HepG2 (cell line): ENCODE data around the gene ADPRS. TPM values are rescaled to one million over a fixed set of nuclear protein-coding genes. Genes with fewer than 3 reads are reported as not detected.

ENCODE experiments used
- ATAC-seq: fragments of 200-7000 bp; cut with Tn5 transposase; 3 replicates; pipeline ENCODE4 v1.9.1; 2020; ENCODE audit warnings: mild to moderate bottlenecking, moderate library complexity
- BruUV-seq: library from RNA; stranded (reverse); fragments of 400-500 nt; replicated peaks from 2 replicates; lab custom pipeline; 2021; lab: Mats Ljungman, UMichigan
- CTCF ChIA-PET: fragments of 300-600 bp; formaldehyde crosslinking; extraction: SDS; loops from one replicate; lab custom pipeline; 2021; ENCODE audit warnings: low total read pairs, inconsistent platforms, low intra/inter-chr PET ratio; lab: Yijun Ruan, JAX
- POLR2A ChIA-PET: fragments of 350-600 bp; sonication (Branson Sonifier 250); formaldehyde crosslinking; loops from one replicate; lab custom pipeline; 2020; ENCODE audit warnings: antibody characterized with exemption, inconsistent platforms; lab: Yijun Ruan, JAX
- DNase-seq: peaks from one replicate; pipeline ENCODE4 v3.0.0-alpha.2; 2015; ENCODE audit warnings: low spot score
- FAIRE-seq: peaks from 3 replicates; lab custom pipeline; 2011; peaks lifted over from hg19 to GRCh38; lab: Jason Lieb, UNC
- H2AFZ ChIP-seq: one replicate; pipeline ENCODE4 v1.6.1; 2011; ENCODE audit warnings: low read length, inconsistent platforms
- H3K27ac ChIP-seq: fragments of 300-600 bp; 3 replicates; pipeline ENCODE4 v1.8.0; 2011; ENCODE audit warnings: mixed run types, mild to moderate bottlenecking, mixed read lengths, low read length, inconsistent platforms; ENCODE audit not compliant: insufficient read depth; ENCODE audit errors: extremely low read length
- H3K27me3 ChIP-seq, 2 experiments: fragments of 200-600 bp in 1 of 2; 2 replicates in 1 of 2; 3 replicates in 1 of 2; pipeline versions ENCODE4 v1.6.0 to v1.8.0; 2011; ENCODE audit warnings: low read length in 2 of 2, mild to moderate bottlenecking in 2 of 2, moderate library complexity in 2 of 2, inconsistent platforms in 1 of 2; ENCODE audit not compliant: insufficient read depth in 2 of 2, control insufficient read depth in 1 of 2
- H3K36me3 ChIP-seq, 2 experiments: fragments of 200-600 bp in 1 of 2; replicated peaks in 1 of 2; 2 replicates in 1 of 2; 3 replicates in 1 of 2; pipeline versions ENCODE4 v1.5.1 to v1.8.0; 2011; ENCODE audit warnings: low read length in 2 of 2, inconsistent platforms in 1 of 2; ENCODE audit not compliant: insufficient read depth in 2 of 2, control insufficient read depth in 1 of 2
- H3K4me1 ChIP-seq: 2 replicates; pipeline ENCODE4 v1.5.1; 2012; ENCODE audit warnings: low read length, inconsistent platforms; ENCODE audit not compliant: insufficient read depth
- H3K4me2 ChIP-seq: 2 replicates; pipeline ENCODE4 v1.6.0; 2011; ENCODE audit warnings: low read depth, low read length, inconsistent platforms
- H3K4me3 ChIP-seq, 3 experiments: fragments of 200-600 bp in 1 of 3; sonication (generic), shearing (Covaris generic) in 1 of 3; replicated peaks in 1 of 3; 2 replicates each; pipeline ENCODE4 v1.5.1; 2011 to 2016; ENCODE audit warnings: low read length in 3 of 3, inconsistent platforms in 2 of 3, low read depth in 2 of 3, mild to moderate bottlenecking in 2 of 3, control low read depth in 1 of 3, mixed read lengths in 1 of 3; ENCODE audit not compliant: insufficient read depth in 1 of 3
- H3K79me2 ChIP-seq: one replicate; pipeline ENCODE4 v1.6.1; 2011; ENCODE audit warnings: low read length, inconsistent platforms; ENCODE audit not compliant: insufficient read depth
- H3K9ac ChIP-seq: 2 replicates; pipeline ENCODE4 v1.6.0; 2011; ENCODE audit warnings: mild to moderate bottlenecking, low read depth, low read length, inconsistent platforms; ENCODE audit not compliant: insufficient read depth
- H3K9me3 ChIP-seq: 2 replicates; pipeline ENCODE4 v1.5.1; 2012; ENCODE audit warnings: mild to moderate bottlenecking, low read length
- H4K20me1 ChIP-seq: 2 replicates; pipeline ENCODE4 v1.6.0; 2011; ENCODE audit warnings: inconsistent platforms, mild to moderate bottlenecking, low read length, moderate library complexity; ENCODE audit not compliant: insufficient read depth
- E2F2 ChIP-seq: sonication (generic); formaldehyde crosslinking; IDR thresholded peaks from 2 replicates; pipeline ENCODE4 v1.4.0; 2020; ENCODE audit warnings: missing genetic modification reagents, borderline replicate concordance
- FOSL1 ChIP-seq: sonication (generic); formaldehyde crosslinking; IDR thresholded peaks from 2 replicates; pipeline ENCODE4 v1.9.0; 2021; ENCODE audit warnings: missing genetic modification reagents, borderline replicate concordance
- JUNB ChIP-seq: sonication (generic); formaldehyde crosslinking; IDR thresholded peaks from 2 replicates; pipeline ENCODE4 v1.8.0; 2022; ENCODE audit warnings: missing genetic modification reagents, mild to moderate bottlenecking, borderline replicate concordance
- MAFF ChIP-seq: IDR thresholded peaks from 2 replicates; pipeline ENCODE4 v1.6.1; 2011; ENCODE audit warnings: low read depth, low read length, improper control_type of control experiment
- MAFK ChIP-seq, 2 experiments: IDR thresholded peaks in 1 of 2; conservative IDR thresholded peaks in 1 of 2; 2 replicates each; pipeline ENCODE4 v1.6.1; 2011; ENCODE audit warnings: improper control_type of control experiment in 2 of 2, low read length in 2 of 2
- NCOA2 ChIP-seq: sonication (generic); formaldehyde crosslinking; IDR thresholded peaks from 2 replicates; pipeline ENCODE4 v1.8.0; 2022; ENCODE audit warnings: inconsistent platforms
- NFIC ChIP-seq: IDR thresholded peaks from 2 replicates; pipeline ENCODE4 v1.6.1; 2012; ENCODE audit warnings: mild to moderate bottlenecking, low read length, inconsistent platforms
- PAF1 ChIP-seq: IDR thresholded peaks from 2 replicates; pipeline ENCODE4 v1.6.1; 2016; ENCODE audit warnings: missing genetic modification reagents, missing compliant biosample characterization
- PRDM15 ChIP-seq: sonication (generic); formaldehyde crosslinking; IDR thresholded peaks from 2 replicates; pipeline ENCODE4 v1.4.0; 2020; ENCODE audit warnings: missing genetic modification reagents
- REXO4 ChIP-seq: sonication (generic); formaldehyde crosslinking; IDR thresholded peaks from 2 replicates; pipeline ENCODE4 v1.8.0; 2022; ENCODE audit warnings: missing genetic modification reagents, mild to moderate bottlenecking, borderline replicate concordance
- RORA ChIP-seq: sonication (generic); formaldehyde crosslinking; IDR thresholded peaks from 2 replicates; pipeline ENCODE4 v1.5.0; 2020; ENCODE audit warnings: mild to moderate bottlenecking, missing genetic modification reagents, moderate library complexity
- TARDBP ChIP-seq: sonication (generic); formaldehyde crosslinking; IDR thresholded peaks from 2 replicates; pipeline ENCODE4 v1.8.0; 2022; ENCODE audit warnings: mild to moderate bottlenecking, missing genetic modification reagents
- WGBS: methylation state at CpG from one replicate; pipeline ENCODE4 v1.1.6; 2017; ENCODE audit warnings: low lambda C conversion rate; 5-methylcytosine and 5-hydroxymethylcytosine counted together
- in situ Hi-C: cut with HindIII; loops from 2 replicates; pipeline ENCODE4 v1.10.0; 2017; ENCODE audit warnings: low pct_unique_long_range_greater_than_20kb; ENCODE audit not compliant: extremely low pct_ligation_motif_present
- intact Hi-C: fragments of 100-400 bp; cut with micrococcal nuclease; formaldehyde crosslinking; loops from one replicate; pipeline ENCODE4 v1.10.0; 2022; ENCODE audit not compliant: unreplicated experiment
- polyA plus RNA-seq, 8 experiments: library from polyadenylated mRNA; depleted of rRNA in 3 of 8; stranded (reverse) in 7 of 8; unstranded in 1 of 8; fragments of >200 nt; fragmentation: Illumina TruSeq in 4 of 8; extraction: Trizol in 4 of 8; gene quantifications; 2 replicates each; pipeline versions ENCODE4 v1.2.1 to v1.2.3, GENCODE V29; 2011 to 2016; ENCODE audit warnings: low read depth in 4 of 8, missing spikeins in 1 of 8, mixed read lengths in 1 of 8; ENCODE audit not compliant: insufficient read depth in 1 of 8
- total RNA-seq, 5 experiments: library from RNA; depleted of rRNA; stranded (reverse); fragments of >200 nt; fragmentation: Illumina TruSeq; extraction: Trizol; gene quantifications; 2 replicates each; pipeline ENCODE4 v1.2.3, GENCODE V29; 2016; ENCODE audit warnings: low read depth in 1 of 5

ADPRS gene
- total and polyA plus RNA-seq, 2 of the 13 experiments (the other 11 are each of a cell fraction or from before 2014, with no cell fraction given): 30.6 to 36.4 TPM

- H3K36me3 ChIP-seq: peaks cover 3 to 41% of the 10 kb centered on the region in 2 experiments
- intact Hi-C loops (no loop called here), in situ Hi-C loops (no loop called here)
- BruUV-seq: no TSS peak
- no peak overlapping the region for H3K9ac ChIP-seq
- no peak overlapping the region for H3K4me2 ChIP-seq
- ChIA-PET CTCF (no interaction called here), POLR2A (no interaction called here)
- no peaks in the 10 kb centered on the region for H3K9me3 ChIP-seq
- no peak overlapping the region for H3K27ac ChIP-seq
- H4K20me1 ChIP-seq: no peaks in the 10 kb centered on the region
- WGBS: 84% methylated on average over 2 of the region's 2 CpGs
- FAIRE-seq (no peak), DNase-seq (no peak), ATAC-seq (no peak)
- H3K4me3 ChIP-seq: no peak overlapping the region
- H3K27me3 ChIP-seq: no peaks in the 10 kb centered on the region
- no peaks in the 10 kb centered on the region for H3K79me2 ChIP-seq
- no peak overlapping the region for H2AFZ ChIP-seq
- TF ChIP-seq PAF1 (no peak), MAFF (peak; percentile 40; the same call in 1 of the 2 replicates), MAFK (conservative IDR thresholded peaks at IDR 0.05 in 1 of 2, IDR thresholded peaks at IDR 0.05 in 1 of 2; ENCODE audit: low read length in 2 of 2) (peak; percentile 54 to 65)
- no peaks in the 10 kb centered on the region for H3K4me1 ChIP-seq
Observed at GRCh38 chr1:36040238-36040637, 48.5 kb upstream of the ADPRS start.

GRCh38 chr1:36051821-36052220, 36.9 kb upstream of the ADPRS start:
- Histone ChIP-seq H3K79me2 (no peaks in the 10 kb centered on the region), H3K36me3 (peaks cover 0 to 9% of the 10 kb centered on the region in 2 experiments; a peak in 4 of 5 replicates), H3K4me1 (no peaks in the 10 kb centered on the region), H3K4me3 (no peak overlapping the region), H3K9me3 (no peaks in the 10 kb centered on the region), H3K4me2 (no peak overlapping the region), H2AFZ (no peak overlapping the region), H3K27ac (no peak overlapping the region), H3K27me3 (no peaks in the 10 kb centered on the region), H3K9ac (no peak overlapping the region), H4K20me1 (no peaks in the 10 kb centered on the region)
- intact Hi-C loops: no loop called here
- in situ Hi-C loops: no loop called here
- BruUV-seq: no TSS peak
- DNase-seq (no peak), ATAC-seq (no peak), FAIRE-seq (no peak)
- ChIA-PET POLR2A (no interaction called here), CTCF (no interaction called here)
- TF ChIP-seq JUNB (CRISPR knock-in tag): no peak
- TF ChIP-seq TARDBP (CRISPR knock-in tag): no peak
- no peak for TF ChIP-seq PRDM15 (CRISPR knock-in tag)
- TF ChIP-seq NFIC: no peak
- TF ChIP-seq RORA (CRISPR knock-in tag): no peak
- TF ChIP-seq NCOA2 (CRISPR knock-in tag): no peak
- TF ChIP-seq FOSL1 (CRISPR knock-in tag): no peak
- TF ChIP-seq E2F2 (CRISPR knock-in tag): no peak
- no peak for TF ChIP-seq REXO4 (CRISPR knock-in tag)
